HG03066 (cell line): ENCODE measurements around the gene INPP5D.
"Not testable (repeated sequence)": the region's sequence is repeated elsewhere in the genome, so short reads cannot be mapped to it uniquely, and the experiment has no call there.

Source experiments
- ATAC-seq: cut with Tn5 transposase; IDR thresholded peaks from one replicate; pipeline ENCODE4 v1.9.1; 2021; ENCODE audit warnings: low read depth; ENCODE audit not compliant: unreplicated experiment

The INPP5D gene

DNA sequence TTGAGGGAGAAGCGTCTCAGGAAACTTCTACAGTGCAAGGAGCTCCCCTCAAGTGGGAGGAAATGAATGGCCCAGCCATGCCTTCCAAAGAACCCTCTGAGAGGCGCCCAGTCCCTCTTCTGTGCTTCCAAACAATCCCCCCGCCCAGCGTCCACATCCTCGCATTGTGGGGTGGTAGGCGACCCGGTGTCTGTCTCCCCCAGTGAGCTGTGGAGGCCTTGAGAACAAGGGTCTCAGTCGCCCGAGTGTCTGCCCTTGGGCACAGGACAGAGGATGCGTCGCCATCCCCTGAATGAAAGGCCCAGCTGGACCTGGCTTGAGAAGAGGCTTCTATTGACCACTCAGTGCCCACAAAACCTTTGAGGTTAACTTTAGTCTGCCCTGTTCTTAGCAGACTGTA lies 29.7 kb downstream of the INPP5D start:
- ATAC-seq, result no peak

DNA sequence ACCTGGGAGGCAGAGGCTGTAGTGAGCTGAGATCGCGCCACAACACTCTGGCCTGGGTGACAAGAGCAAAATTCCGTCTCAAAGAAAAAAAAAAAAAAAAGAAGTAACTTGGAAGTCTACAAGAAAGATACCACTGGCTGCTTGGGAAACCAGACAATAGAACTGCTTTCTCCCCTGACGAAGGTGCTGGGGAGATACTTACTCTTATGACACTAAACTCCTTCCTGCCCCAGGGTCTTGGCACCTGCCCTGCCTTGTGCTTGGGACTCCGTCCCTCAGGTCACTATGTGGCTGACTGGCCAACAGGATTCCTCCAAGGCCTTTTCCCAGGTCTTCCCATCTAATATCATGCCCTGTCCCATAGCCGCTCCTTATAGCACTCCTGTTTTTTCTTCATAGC lies 30.7 kb downstream of the INPP5D start:
- no peak for ATAC-seq

DNA sequence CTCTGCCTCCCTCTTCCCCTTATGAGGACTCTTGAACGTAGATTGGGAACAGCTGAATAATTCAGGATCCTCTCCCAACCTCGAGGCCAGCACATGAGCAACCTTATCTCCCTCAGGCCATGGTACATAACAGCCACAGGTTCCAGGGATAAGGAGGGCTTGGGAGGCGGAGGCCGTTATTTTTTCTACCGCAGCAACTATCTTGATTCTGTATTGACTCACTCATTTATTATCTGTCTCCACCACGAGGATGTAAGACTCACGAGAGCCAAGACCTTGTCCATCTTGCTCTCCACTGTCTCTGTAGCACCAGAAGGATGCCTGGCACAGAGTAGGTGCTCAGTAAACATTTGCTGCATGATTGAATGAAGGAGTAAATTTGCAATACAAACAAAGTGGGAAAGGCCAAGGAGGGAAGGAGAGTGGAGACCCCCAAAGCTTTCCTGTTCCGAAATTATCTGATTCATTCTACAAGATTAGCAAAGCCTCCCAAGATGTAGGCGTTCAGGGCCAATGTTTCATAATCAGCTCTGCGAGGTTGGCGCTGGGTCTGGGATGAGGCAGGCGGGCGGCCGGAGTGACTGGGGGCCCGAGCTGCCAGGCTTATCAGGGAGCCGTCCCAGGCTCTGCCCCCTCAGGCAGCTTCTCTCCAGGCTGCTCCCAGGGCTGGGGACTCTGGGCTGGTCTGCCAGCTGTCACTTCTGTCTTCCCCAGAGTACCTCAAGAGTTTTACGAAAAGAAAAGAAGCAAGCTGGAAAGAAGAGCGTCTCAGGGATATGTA lies 31.6 kb downstream of the INPP5D start:
- ATAC-seq, result no peak

DNA sequence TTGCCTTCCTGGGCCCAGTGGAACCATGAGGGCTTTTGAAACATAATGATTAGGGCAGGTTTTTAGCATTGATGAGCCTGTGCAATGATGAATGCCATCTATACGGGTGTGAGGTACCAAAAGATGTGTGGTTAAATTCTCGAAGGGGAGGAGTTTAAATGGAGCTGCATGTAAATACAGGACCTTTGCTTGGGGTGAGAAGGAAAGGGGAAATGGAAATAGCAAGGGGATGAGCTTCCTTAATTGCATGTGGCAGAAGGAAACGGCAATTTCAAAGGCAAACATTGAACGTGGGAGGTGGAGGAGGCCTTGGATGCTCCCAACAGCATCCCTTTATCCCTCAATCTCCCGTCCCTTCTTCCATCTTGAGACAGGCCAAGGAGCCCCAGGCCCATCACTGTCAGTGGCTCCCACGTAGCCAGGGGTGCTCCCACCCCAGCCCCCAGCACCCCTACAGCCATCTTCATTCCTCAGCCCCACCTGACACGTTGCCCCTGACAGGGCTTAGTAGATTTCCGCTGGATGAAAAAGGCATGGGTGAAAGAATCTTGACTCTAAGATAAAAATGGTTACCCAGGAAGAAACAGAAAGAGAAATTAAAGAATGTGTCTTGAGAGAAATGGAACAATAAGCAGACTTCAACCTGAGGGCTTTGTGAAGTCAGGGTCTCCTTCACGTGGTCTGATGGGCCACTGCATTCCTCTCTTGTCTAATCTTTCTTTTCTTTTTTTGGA lies 32.5 kb downstream of the INPP5D start:
- no peak for ATAC-seq

DNA sequence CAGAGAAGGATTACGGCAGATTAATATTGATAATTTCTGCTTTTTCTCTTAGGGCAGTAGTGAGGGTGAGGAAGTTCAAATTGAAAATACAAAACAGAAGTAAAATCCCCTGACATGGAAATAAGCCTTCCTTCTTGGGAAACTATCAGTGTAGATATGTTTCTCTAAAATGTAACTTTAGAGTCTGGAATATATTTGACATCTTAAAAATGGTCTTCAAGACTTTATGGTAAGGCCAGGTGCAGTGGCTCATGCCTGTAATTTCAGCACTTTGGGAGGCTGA lies 33.0 kb downstream of the INPP5D start:
- no peak for ATAC-seq

DNA sequence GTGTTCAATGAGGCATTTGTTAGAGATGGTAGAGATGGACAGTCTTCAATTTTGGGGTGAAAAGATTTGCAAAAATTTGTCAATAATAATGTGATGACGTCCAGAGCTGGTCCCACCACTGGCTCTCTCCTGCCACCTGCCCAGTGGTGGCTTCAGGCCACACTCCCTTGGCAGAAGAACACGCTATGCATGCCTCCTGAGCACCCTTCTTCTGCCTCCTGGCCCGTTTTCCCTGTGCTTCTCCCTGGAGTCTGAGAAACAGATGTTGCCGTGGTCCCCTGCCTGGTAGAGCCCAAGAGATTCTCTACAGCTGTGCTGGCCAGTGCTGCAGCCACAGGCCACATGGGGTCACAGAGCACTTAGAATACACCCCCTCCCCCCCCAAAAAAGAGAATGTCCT lies 33.6 kb downstream of the INPP5D start:
- no peak for ATAC-seq

DNA sequence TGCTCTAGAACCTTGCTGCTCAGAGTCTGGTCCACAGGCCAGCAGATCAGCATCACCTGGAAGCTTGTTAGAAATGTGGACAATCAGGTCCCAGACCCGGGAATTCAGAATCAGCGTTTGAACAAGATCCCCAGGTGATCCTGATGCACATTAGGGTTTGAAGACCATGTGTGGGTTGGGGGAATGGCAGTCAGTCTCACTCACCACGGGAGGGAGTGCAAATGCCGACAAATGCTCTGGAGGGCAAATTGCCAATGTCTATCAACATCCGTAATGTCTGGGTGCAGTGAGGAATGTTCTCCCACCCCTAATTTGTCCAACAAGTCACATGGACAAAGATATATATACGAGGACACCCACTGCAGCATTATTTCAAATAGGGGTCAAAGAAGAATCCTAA lies 34.5 kb downstream of the INPP5D start:
- no peak for ATAC-seq

DNA sequence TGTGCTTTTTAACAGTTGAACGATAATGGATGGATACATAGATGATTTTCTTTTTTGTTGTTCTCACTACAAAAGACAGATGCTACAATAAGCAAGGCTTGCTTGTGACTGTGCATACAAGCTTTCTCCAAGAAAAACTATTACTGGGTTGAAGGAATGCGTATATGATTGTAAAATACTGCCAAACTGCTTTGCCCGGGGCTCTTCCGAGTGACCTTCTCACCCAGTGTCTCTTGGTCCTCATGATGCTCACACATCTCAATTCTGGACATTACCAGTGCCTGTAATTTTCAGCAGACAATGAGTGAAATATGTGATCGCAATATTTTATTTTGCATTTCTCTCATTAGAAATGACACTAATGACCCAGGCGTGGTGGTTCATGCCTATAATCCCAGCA lies 35.9 kb downstream of the INPP5D start:
- no peak for ATAC-seq

- no peak for ATAC-seq
Measured at GRCh38 chr2:233098618-233099017, 38.5 kb downstream of the INPP5D start.

DNA sequence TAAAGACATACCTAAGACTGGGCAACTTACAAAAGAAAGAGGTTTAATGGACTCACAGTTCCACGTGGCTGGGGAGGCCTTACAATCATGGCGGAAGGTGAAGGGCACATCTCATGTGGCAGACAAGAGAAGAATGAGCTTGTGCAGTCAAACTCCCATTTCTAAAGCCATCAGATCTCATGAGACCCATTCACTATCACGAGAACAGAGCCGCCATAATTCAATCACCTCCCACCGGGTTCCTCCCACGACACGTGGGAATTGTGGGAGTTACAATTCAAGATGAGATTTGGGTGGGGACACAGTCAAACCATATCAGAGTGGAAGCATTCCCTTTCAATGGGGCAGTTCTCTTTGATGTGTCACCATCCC lies 39.7 kb downstream of the INPP5D start:
- ATAC-seq, result not testable (repeated sequence)

GRCh38 chr2:233100192-233100998 lies 40.3 kb downstream of the INPP5D start:
- peak; percentile 90 for ATAC-seq

- ATAC-seq, result no peak
Measured at GRCh38 chr2:233101141-233101540, 41.0 kb downstream of the INPP5D start.

DNA sequence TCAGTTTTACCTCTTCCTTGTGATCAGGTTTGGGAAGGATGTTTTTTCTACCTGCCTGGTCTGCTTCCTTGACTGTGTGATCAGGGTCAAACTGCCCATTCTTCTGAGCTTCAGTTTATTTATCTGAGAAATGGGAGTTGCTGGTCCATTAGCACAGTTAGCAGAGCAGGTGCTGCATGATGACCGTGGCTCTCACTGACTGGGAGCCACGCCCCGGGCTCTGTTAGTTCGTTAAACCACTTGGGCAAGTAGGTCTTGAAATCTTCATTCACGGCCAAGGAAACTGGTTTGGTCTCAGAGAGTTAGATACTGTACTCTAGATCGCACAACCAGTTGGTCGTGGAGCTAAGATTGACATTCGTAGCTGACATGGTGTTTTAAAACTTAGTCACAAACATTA lies 41.7 kb downstream of the INPP5D start:
- ATAC-seq, result no peak

- no peak for ATAC-seq
Measured at GRCh38 chr2:233105156-233105895, 45.2 kb downstream of the INPP5D start.

DNA sequence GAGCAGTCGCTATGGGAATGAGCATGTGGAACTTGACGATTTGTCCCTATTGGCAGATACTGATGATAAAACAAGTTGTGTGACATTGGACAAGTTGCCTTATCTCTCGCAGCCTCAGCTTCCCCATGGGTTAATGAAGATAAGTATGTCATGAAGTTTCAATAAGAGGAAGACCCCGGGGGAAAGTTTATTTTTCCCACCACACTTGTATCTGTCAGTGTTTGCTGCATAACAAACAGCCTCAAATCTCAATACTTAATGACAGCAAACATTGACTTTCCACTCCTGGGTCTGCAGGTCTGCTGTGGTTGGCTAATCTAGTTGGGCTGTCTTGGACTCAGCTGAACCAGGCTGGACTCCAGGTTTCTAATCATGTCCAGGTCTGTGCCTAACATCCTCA lies 45.8 kb downstream of the INPP5D start:
- ATAC-seq, result no peak

- no peak for ATAC-seq
Measured at GRCh38 chr2:233107011-233107410, 46.9 kb downstream of the INPP5D start.

GRCh38 chr2:233107831-233108300 lies 47.7 kb downstream of the INPP5D start:
- ATAC-seq, result no peak

- ATAC-seq, result no peak
Measured at GRCh38 chr2:233108611-233109490, 48.7 kb downstream of the INPP5D start.

DNA sequence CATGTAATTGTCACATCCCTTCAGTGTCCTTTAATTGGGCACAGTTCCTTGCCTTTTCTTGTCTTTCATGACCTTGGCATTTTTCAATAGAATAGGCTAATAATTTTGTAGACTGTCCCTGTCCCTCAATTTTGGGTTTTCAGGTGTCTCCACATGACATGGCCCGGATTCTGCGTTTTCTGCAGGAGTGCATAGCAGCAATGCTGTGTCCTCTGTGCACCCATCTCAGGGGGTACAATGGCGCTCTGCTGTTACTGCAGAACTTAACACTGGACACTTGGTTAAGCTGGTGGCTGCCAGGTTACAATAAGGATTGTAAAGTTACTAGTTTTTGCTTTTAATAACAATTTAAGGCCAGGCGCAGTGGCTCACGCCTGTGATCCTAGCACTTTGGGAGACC lies 51.3 kb downstream of the INPP5D start:
- ATAC-seq, result no peak

DNA sequence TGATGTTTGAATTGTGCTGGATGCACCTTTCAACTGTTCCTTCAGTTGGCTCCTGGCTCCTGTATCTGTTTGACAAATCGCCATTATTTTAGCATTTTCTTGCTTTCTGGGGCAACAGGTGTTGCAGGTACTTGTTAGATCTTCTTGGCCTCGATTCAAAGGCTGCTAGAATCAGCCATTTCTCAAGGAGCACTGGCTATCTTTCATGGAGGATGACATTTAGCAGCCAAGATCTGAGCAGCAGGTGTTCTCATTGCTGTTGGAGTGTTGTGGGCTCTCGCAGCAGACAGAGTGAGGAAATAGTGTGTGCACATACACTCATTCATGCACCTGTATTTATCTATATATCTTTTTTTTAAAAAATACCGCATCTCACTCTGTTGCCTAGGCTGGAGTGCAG lies 52.2 kb downstream of the INPP5D start:
- no peak for ATAC-seq
